Astrocyte (in vitro differentiated cells and primary cell): ENCODE measurements around the gene SPTB. TPM values are rescaled to one million over a fixed set of nuclear protein-coding genes. Genes with fewer than 3 reads are reported as not detected.

Source experiments
- DNase-seq: peaks from one replicate; pipeline ENCODE4 v3.0.0-alpha.2; 2010; ENCODE audit warnings: low read depth
- FAIRE-seq: peaks from 2 replicates; lab custom pipeline; 2011; peaks lifted over from hg19 to GRCh38; lab: Jason Lieb, UNC
- H2AFZ ChIP-seq: 2 replicates; pipeline ENCODE4 v1.6.0; 2012; ENCODE audit warnings: low read depth, low read length, inconsistent platforms
- H3K27ac ChIP-seq: 2 replicates; pipeline ENCODE4 v1.5.1; 2011; ENCODE audit warnings: low read depth, low read length, inconsistent platforms
- H3K27me3 ChIP-seq: 2 replicates; pipeline ENCODE4 v1.6.0; 2011; ENCODE audit warnings: low read length, inconsistent platforms; ENCODE audit not compliant: insufficient read depth
- H3K36me3 ChIP-seq: 2 replicates; pipeline ENCODE4 v1.5.1; 2011; ENCODE audit warnings: low read length, inconsistent platforms; ENCODE audit not compliant: insufficient read depth
- H3K4me1 ChIP-seq: 2 replicates; pipeline ENCODE4 v1.5.1; 2011; ENCODE audit warnings: low read length, inconsistent platforms; ENCODE audit not compliant: insufficient read depth
- H3K4me2 ChIP-seq: 2 replicates; pipeline ENCODE4 v1.6.0; 2012; ENCODE audit warnings: low read length, inconsistent platforms
- H3K4me3 ChIP-seq: 2 replicates; pipeline ENCODE4 v1.5.1; 2011; ENCODE audit warnings: low read depth, mild to moderate bottlenecking, low read length, inconsistent platforms; ENCODE audit not compliant: insufficient read depth
- H3K79me2 ChIP-seq: 2 replicates; pipeline ENCODE4 v1.6.0; 2012; ENCODE audit warnings: mild to moderate bottlenecking, low read length, inconsistent platforms; ENCODE audit not compliant: insufficient read depth
- H3K9ac ChIP-seq: 2 replicates; pipeline ENCODE4 v1.6.0; 2012; ENCODE audit warnings: mild to moderate bottlenecking, low read length, inconsistent platforms
- H3K9me3 ChIP-seq: 2 replicates; pipeline ENCODE4 v1.5.1; 2012; ENCODE audit warnings: low read depth, mild to moderate bottlenecking, low read length, inconsistent platforms; ENCODE audit not compliant: insufficient read depth
- H4K20me1 ChIP-seq: 2 replicates; pipeline ENCODE4 v1.6.0; 2012; ENCODE audit warnings: low read length, inconsistent platforms; ENCODE audit not compliant: insufficient read depth
- H3K27ac Mint-ChIP-seq: one replicate; pipeline ENCODE4 v1.8.0; 2021; ENCODE audit warnings: mild to moderate bottlenecking, mixed read lengths; ENCODE audit not compliant: unreplicated experiment
- H3K27me3 Mint-ChIP-seq: one replicate; pipeline ENCODE4 v1.8.0; 2021; ENCODE audit warnings: low read depth, mixed read lengths; ENCODE audit not compliant: unreplicated experiment
- H3K36me3 Mint-ChIP-seq: one replicate; pipeline ENCODE4 v1.8.0; 2021; ENCODE audit warnings: low read depth, mixed read lengths; ENCODE audit not compliant: unreplicated experiment
- H3K4me1 Mint-ChIP-seq: one replicate; pipeline ENCODE4 v1.8.0; 2021; ENCODE audit warnings: low read depth, mixed read lengths; ENCODE audit not compliant: unreplicated experiment
- H3K4me3 Mint-ChIP-seq: one replicate; pipeline ENCODE4 v1.8.0; 2021; ENCODE audit warnings: mild to moderate bottlenecking, moderate library complexity, mixed read lengths; ENCODE audit not compliant: unreplicated experiment
- H3K9me3 Mint-ChIP-seq: one replicate; pipeline ENCODE4 v1.8.0; 2021; ENCODE audit warnings: mild to moderate bottlenecking, mixed read lengths; ENCODE audit not compliant: unreplicated experiment
- EZH2 ChIP-seq: IDR thresholded peaks from 2 replicates; pipeline ENCODE4 v1.6.1; 2012; ENCODE audit warnings: mild to moderate bottlenecking, low read length, inconsistent platforms; ENCODE audit not compliant: insufficient read depth
- total RNA-seq: library from RNA; stranded (reverse); gene quantifications from 2 replicates; pipeline ENCODE4 v1.2.1, GENCODE V29; 2021
- TF ChIP-seq, protein P1 (sequence below): IDR thresholded peaks from 2 replicates; pipeline ENCODE4 v1.5.1; 2011; ENCODE audit warnings: low read depth, mild to moderate bottlenecking, inconsistent platforms, low read length, moderate library complexity; ENCODE audit not compliant: insufficient read depth

The SPTB gene
- total RNA-seq, 1 donor from 2014 or later: 0.32 TPM

DNA sequence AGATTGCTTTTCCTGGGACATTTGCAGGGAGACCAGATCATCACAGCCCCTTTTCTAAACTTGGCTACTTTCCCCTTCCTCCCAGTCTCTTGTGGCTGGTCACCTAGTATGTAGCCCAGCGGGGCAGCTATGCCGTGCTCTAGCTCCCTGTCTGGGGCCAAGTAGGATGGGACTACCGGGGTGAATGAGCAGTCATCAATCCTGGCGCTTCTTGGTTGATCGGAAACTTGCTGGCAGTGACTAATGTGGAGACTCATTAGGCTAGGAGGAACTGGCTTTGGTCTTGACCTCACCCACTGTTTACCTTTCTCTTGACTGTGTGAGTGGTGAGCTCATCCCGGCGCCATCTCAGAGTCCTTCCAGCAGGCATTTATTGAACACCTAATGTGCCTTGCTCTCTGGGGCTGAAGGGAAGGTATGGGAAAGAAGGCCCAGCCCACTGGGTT lies 159.6 kb downstream of the SPTB start:
- H3K27ac ChIP-seq: peak overlapping the region; percentile 75
- no peak overlapping the region for H2AFZ ChIP-seq
- H3K4me1 ChIP-seq: peaks cover 65% of the 10 kb centered on the region
- no peak for TF ChIP-seq EZH2
- TF ChIP-seq, protein P1, sequence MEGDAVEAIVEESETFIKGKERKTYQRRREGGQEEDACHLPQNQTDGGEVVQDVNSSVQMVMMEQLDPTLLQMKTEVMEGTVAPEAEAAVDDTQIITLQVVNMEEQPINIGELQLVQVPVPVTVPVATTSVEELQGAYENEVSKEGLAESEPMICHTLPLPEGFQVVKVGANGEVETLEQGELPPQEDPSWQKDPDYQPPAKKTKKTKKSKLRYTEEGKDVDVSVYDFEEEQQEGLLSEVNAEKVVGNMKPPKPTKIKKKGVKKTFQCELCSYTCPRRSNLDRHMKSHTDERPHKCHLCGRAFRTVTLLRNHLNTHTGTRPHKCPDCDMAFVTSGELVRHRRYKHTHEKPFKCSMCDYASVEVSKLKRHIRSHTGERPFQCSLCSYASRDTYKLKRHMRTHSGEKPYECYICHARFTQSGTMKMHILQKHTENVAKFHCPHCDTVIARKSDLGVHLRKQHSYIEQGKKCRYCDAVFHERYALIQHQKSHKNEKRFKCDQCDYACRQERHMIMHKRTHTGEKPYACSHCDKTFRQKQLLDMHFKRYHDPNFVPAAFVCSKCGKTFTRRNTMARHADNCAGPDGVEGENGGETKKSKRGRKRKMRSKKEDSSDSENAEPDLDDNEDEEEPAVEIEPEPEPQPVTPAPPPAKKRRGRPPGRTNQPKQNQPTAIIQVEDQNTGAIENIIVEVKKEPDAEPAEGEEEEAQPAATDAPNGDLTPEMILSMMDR: no peak
- DNase-seq: peak; percentile 92
- H3K36me3 ChIP-seq: no peaks in the 10 kb centered on the region
- no peaks in the 10 kb centered on the region for H3K27me3 Mint-ChIP-seq
- peaks cover 89% of the 10 kb centered on the region for H3K79me2 ChIP-seq
- peak overlapping the region; percentile 60 for H3K4me3 Mint-ChIP-seq
- peak overlapping the region; percentile 58 for H3K4me2 ChIP-seq
- H4K20me1 ChIP-seq: peaks cover 15% of the 10 kb centered on the region
- H3K9me3 Mint-ChIP-seq: no peaks in the 10 kb centered on the region
- peak overlapping the region; percentile 85 for H3K27ac Mint-ChIP-seq
- no peak overlapping the region for H3K4me3 ChIP-seq
- peaks cover 75% of the 10 kb centered on the region for H3K4me1 Mint-ChIP-seq
- FAIRE-seq: peak; percentile 50
- peaks cover 20% of the 10 kb centered on the region for H3K36me3 Mint-ChIP-seq
- no peaks in the 10 kb centered on the region for H3K27me3 ChIP-seq
- peak overlapping the region; percentile 55 for H3K9ac ChIP-seq
- H3K9me3 ChIP-seq: no peaks in the 10 kb centered on the region

DNA sequence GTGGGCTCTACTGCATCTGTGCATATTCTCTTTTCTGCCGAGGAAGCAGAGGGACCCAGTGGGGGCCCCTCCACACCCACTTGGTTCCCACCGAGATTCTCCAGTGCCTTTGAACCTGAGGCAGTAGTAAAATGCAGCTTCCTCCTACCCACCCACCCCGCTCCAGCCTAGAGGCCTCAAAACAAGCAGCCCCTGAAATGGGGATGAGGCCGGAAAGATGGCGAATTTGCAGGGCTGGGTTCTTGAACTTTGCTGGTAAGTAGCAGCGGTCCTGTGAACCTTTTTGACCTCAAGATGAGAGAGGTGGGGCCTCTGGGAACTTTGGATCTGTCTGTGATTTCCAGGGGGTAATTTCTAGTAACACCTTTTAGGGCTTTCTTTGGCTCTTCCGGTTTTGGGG lies 160.1 kb downstream of the SPTB start:
- peaks cover 62% of the 10 kb centered on the region for H3K4me1 ChIP-seq
- TF ChIP-seq EZH2: no peak
- TF ChIP-seq, protein P1: no peak
- H3K27me3 ChIP-seq: no peaks in the 10 kb centered on the region
- H3K9me3 Mint-ChIP-seq: no peaks in the 10 kb centered on the region
- no peaks in the 10 kb centered on the region for H3K36me3 ChIP-seq
- H3K4me2 ChIP-seq: peak overlapping the region; percentile 58
- H4K20me1 ChIP-seq: peaks cover 10% of the 10 kb centered on the region
- H3K9me3 ChIP-seq: no peaks in the 10 kb centered on the region
- no peak overlapping the region for H2AFZ ChIP-seq
- peak overlapping the region; percentile 85 for H3K27ac Mint-ChIP-seq
- no peak overlapping the region for H3K4me3 ChIP-seq
- H3K4me1 Mint-ChIP-seq: peaks cover 76% of the 10 kb centered on the region
- peak overlapping the region; percentile 32 for H3K9ac ChIP-seq
- H3K4me3 Mint-ChIP-seq: no peak overlapping the region
- H3K79me2 ChIP-seq: peaks cover 89% of the 10 kb centered on the region
- peaks cover 21% of the 10 kb centered on the region for H3K36me3 Mint-ChIP-seq
- H3K27ac ChIP-seq: peak overlapping the region; percentile 75
- FAIRE-seq (no peak), DNase-seq (no peak)
- H3K27me3 Mint-ChIP-seq: no peaks in the 10 kb centered on the region

DNA sequence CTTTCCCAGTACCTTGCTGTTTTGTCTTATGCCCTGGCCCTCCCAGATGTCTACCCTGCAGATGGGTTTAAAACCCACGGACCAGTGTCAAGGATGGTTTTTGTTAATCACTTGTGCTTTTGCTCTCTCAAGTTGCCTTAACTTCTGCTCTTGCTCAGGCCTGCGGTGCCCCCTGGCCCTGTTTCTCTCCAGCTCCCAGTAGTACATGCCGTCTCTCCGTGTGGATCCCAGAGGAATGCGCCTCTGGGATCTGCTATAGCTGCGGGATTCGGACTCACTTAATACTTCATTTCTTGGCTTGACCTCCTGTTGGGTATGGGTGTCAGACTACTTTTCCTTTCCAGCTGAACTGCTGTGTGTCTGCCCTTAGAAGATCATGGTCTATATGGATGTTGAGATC lies 160.9 kb downstream of the SPTB start:
- H3K27me3 Mint-ChIP-seq: no peaks in the 10 kb centered on the region
- H3K9me3 ChIP-seq: peaks cover 3% of the 10 kb centered on the region
- H3K36me3 Mint-ChIP-seq: peaks cover 26% of the 10 kb centered on the region
- peaks cover 71% of the 10 kb centered on the region for H3K4me1 Mint-ChIP-seq
- no peak overlapping the region for H3K27ac ChIP-seq
- H3K79me2 ChIP-seq: peaks cover 89% of the 10 kb centered on the region
- H3K9me3 Mint-ChIP-seq: peaks cover 2% of the 10 kb centered on the region
- TF ChIP-seq EZH2: no peak
- TF ChIP-seq, protein P1: no peak
- peaks cover 58% of the 10 kb centered on the region for H3K4me1 ChIP-seq
- no peak for FAIRE-seq
- no peak overlapping the region for H2AFZ ChIP-seq
- no peak overlapping the region for H3K4me3 ChIP-seq
- no peak overlapping the region for H3K4me3 Mint-ChIP-seq
- peaks cover 1% of the 10 kb centered on the region for H4K20me1 ChIP-seq
- no peaks in the 10 kb centered on the region for H3K36me3 ChIP-seq
- no peaks in the 10 kb centered on the region for H3K27me3 ChIP-seq
- H3K4me2 ChIP-seq: no peak overlapping the region
- H3K9ac ChIP-seq: no peak overlapping the region
- H3K27ac Mint-ChIP-seq: no peak overlapping the region
- DNase-seq: no peak
